Gastroesophageal sphincter (tissue), 4 donors: ENCODE measurements around the gene STK31. TPM values are rescaled to one million over a fixed set of nuclear protein-coding genes. Genes with fewer than 3 reads are reported as not detected.

Experiments
- ATAC-seq: fragments of 150-250 bp; one replicate; pipeline ENCODE4 v1.9.1; 2016; ENCODE audit warnings: mild to moderate bottlenecking, moderate library complexity
- H3K27ac ChIP-seq, 4 donors: fragments of 200-600 bp; sonication (generic) in 3 of 4; 1 replicate in 3 of 4; 2 replicates in 1 of 4; pipeline ENCODE4 v1.5.1; 2016 to 2019
- H3K27me3 ChIP-seq: fragments of 200-600 bp; sonication (generic); one replicate; pipeline ENCODE4 v1.5.1; 2019
- H3K36me3 ChIP-seq, 2 donors: fragments of 200-600 bp; sonication (generic); one replicate each; pipeline ENCODE4 v1.5.1; 2019; ENCODE audit warnings: control low read depth in 1 of 2
- H3K4me1 ChIP-seq, 3 donors: fragments of 200-600 bp; sonication (generic); 1 replicate in 2 of 3; 2 replicates in 1 of 3; pipeline ENCODE4 v1.5.1; 2016 to 2019; ENCODE audit warnings: control low read depth in 2 of 3
- H3K4me3 ChIP-seq, 2 donors: fragments of 200-600 bp; sonication (generic); one replicate each; pipeline ENCODE4 v1.5.1; 2019; ENCODE audit warnings: mild to moderate bottlenecking in 1 of 2, moderate library complexity in 1 of 2
- H3K9me3 ChIP-seq, 3 donors: fragments of 200-600 bp; sonication (generic); one replicate each; pipeline ENCODE4 v1.5.1; 2017 to 2019; ENCODE audit warnings: control low read depth in 2 of 3
- EP300 ChIP-seq: sonication (generic); formaldehyde crosslinking; IDR thresholded peaks from one replicate; pipeline ENCODE4 v1.6.1; 2017; ENCODE audit warnings: antibody characterized with exemption, mild to moderate bottlenecking
- POLR2A ChIP-seq, 2 donors: fragments of 450-650 bp; IDR thresholded peaks; one replicate each; pipeline ENCODE4 v1.6.1; 2017; ENCODE audit warnings: antibody characterized with exemption in 2 of 2, mild to moderate bottlenecking in 2 of 2, moderate library complexity in 1 of 2
- POLR2AphosphoS5 ChIP-seq: sonication (generic); formaldehyde crosslinking; IDR thresholded peaks from one replicate; pipeline ENCODE4 v1.6.1; 2017; ENCODE audit warnings: antibody characterized with exemption
- WGBS, 2 donors: methylation state at CpG; one replicate each; pipeline ENCODE4 v1.1.5; 2018; ENCODE audit warnings: low coverage in 1 of 2; 5-methylcytosine and 5-hydroxymethylcytosine counted together
- total RNA-seq, 4 donors: library from RNA; depleted of rRNA; stranded (reverse); fragments of >200 nt; gene quantifications; one replicate each; pipeline ENCODE4 v1.1.0, GENCODE V29; 2016
- TF ChIP-seq, protein P1 (sequence below), 4 experiments: fragments of 200-600 bp in 2 of 4; fragments of 450-650 bp in 2 of 4; sonication (generic) in 1 of 4; IDR thresholded peaks; one replicate each; pipeline ENCODE4 v1.5.1; 2017 to 2019; ENCODE audit warnings: antibody characterized with exemption in 4 of 4, mild to moderate bottlenecking in 2 of 4, moderate library complexity in 2 of 4

STK31 gene
- total RNA-seq, 4 donors from 2014 or later = 0.31 to 0.94 (median 0.62) TPM; not detected in 1

DNA sequence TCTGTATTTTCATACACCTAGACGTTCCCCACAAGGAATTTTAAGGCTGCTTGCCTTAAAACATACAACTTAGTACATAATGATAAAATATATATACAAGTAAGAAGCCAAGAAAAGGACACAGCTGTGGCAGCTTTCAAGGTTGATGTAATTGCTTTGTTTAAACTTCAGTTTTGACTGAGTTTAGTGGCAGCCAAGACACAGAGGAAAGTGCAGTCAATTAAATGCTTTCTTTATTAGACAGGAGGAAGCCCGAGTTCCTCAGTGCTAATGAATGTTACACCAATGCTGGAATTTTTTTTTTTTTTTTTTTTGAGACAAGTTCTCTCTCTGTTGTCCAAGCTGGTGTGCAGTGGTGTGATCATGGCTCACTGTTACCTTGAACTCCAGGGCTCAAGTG, 11.2 kb upstream of the STK31 start:
- WGBS, 2 donors = 20 to 34% methylated on average over 2 of the region's 2 CpGs
- H3K4me3 ChIP-seq = no peak overlapping the region
- TF ChIP-seq POLR2AphosphoS5 (no peak), EP300 (no peak), POLR2A (IDR thresholded peaks at IDR 0.05) (no peak)
- TF ChIP-seq, protein P1, sequence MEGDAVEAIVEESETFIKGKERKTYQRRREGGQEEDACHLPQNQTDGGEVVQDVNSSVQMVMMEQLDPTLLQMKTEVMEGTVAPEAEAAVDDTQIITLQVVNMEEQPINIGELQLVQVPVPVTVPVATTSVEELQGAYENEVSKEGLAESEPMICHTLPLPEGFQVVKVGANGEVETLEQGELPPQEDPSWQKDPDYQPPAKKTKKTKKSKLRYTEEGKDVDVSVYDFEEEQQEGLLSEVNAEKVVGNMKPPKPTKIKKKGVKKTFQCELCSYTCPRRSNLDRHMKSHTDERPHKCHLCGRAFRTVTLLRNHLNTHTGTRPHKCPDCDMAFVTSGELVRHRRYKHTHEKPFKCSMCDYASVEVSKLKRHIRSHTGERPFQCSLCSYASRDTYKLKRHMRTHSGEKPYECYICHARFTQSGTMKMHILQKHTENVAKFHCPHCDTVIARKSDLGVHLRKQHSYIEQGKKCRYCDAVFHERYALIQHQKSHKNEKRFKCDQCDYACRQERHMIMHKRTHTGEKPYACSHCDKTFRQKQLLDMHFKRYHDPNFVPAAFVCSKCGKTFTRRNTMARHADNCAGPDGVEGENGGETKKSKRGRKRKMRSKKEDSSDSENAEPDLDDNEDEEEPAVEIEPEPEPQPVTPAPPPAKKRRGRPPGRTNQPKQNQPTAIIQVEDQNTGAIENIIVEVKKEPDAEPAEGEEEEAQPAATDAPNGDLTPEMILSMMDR (IDR thresholded peaks at IDR 0.05) = no peak
- no peaks in the 10 kb centered on the region for H3K9me3 ChIP-seq
- no peaks in the 10 kb centered on the region for H3K4me1 ChIP-seq
- no peak for ATAC-seq
- H3K27me3 ChIP-seq = no peaks in the 10 kb centered on the region
- H3K36me3 ChIP-seq = peaks cover 0 to 77% of the 10 kb centered on the region in 2 donors
- no peak overlapping the region for H3K27ac ChIP-seq

DNA sequence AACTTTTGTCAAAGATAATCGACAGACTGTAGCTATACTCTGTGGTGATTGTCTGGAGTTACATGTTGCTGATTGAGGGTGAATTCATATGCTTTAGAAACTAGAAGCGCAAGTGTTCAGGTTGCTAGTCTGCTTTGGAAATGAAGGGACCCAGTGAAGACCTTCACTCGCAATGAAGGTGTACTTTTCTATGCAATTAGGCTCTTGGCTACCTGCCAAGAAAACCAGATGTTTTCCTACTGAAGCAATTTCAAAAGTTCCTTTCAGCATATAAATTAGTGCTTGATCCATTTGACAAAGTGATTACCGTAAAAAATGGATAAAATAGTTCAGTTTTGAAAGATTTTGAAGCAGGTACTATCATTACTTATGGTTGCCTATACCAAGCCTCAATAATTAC, 10.0 kb upstream of the STK31 start:
- peaks cover 0 to 1% (median 0%) of the 10 kb centered on the region in 3 donors for H3K9me3 ChIP-seq
- ATAC-seq = no peak
- no peak overlapping the region for H3K4me3 ChIP-seq
- peaks cover 0 to 77% of the 10 kb centered on the region in 2 donors for H3K36me3 ChIP-seq
- 71 to 72% methylated on average over 2 to 3 of the region's 4 CpGs for WGBS, 2 donors
- H3K27ac ChIP-seq = no peak overlapping the region
- no peaks in the 10 kb centered on the region for H3K4me1 ChIP-seq
- TF ChIP-seq POLR2A (IDR thresholded peaks at IDR 0.05) (no peak), POLR2AphosphoS5 (no peak), EP300 (no peak)
- TF ChIP-seq, protein P1 (IDR thresholded peaks at IDR 0.05) = no peak
- H3K27me3 ChIP-seq = no peaks in the 10 kb centered on the region

DNA sequence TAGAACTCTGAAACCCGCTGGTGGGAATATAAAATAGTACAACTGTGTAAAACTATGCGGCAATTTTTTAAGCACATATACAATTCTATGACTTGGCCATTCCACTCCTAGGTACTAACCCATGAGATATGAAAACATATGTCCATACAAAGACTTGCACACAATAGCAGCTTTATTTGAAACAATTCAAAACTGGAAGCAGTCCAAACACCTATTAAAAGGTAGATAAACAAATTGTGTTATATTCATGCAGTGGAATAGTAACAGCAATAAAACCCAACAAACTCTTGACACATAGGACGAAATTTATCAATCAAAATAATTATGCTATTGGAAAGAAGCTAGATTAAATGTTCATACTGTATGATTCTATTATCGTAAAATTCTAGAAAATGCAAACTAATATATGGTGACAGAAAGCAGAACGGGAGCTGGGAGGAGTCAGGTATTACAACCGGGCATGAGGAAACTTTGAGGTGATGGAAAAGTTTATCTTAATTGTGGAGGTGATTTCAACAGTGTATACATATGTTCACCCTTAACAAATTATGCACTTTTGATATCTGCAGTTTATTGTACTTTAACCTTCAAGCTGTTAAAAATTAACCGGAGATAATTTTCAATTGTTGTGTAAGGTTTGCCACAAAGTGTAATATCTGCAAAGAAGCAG, 803 bp upstream of the STK31 start:
- no peak overlapping the region for H3K4me3 ChIP-seq
- no peak for ATAC-seq
- H3K4me1 ChIP-seq = no peaks in the 10 kb centered on the region
- H3K36me3 ChIP-seq = peaks cover 0 to 19% of the 10 kb centered on the region in 2 donors
- no peak overlapping the region for H3K27ac ChIP-seq
- no peak for TF ChIP-seq POLR2A (IDR thresholded peaks at IDR 0.05)
- no peak for TF ChIP-seq EP300
- TF ChIP-seq, protein P1 (IDR thresholded peaks at IDR 0.05) = no peak
- no peak for TF ChIP-seq POLR2AphosphoS5
- H3K9me3 ChIP-seq = peaks cover 0 to 5% (median 0%) of the 10 kb centered on the region in 3 donors
- 79 to 84% methylated on average over 7 of the region's 7 CpGs for WGBS, 2 donors
- H3K27me3 ChIP-seq = no peaks in the 10 kb centered on the region

DNA sequence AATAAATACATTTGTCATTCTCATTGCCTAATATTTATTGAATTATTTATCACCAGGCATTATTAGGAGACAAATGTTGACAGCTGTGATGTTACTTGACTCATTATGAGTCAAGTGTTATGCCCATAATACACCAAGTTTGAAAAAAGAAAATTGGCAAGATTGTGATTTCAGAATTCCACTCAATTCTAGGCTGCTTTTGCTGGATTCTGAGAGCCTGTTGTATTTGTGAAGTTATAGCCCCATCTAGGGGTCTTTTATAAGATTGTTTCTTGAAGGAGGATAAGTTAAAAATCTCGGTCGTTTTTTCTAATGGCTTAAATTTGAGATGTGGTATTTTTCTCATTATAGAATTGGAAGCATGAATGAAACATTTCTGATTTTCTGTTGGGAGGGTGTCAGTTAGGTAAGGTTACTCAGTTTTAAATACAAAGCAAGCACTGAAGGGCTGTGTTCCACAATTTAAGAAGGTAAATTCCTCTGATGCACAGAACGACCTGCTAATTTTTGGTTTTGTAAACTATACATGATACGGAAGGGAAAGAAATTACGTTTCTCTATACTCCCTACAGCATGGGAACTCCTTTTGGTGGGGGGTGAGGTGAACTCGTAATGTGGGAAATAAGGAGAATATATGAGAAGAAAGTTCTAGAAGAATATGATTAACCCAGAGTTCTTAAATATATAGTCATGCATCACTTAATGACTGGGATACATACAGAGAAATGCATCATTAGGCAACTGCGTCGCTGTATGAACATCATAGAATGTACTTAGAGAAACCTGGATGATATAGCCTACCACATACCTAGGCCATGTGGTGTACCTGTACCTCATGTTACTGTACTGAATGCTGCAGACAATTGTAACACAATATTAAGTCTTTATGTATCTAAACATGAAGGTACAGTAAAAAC, 2.6 kb downstream of the STK31 start:
- 22 to 40% methylated on average over 8 of the region's 8 CpGs for WGBS, 2 donors
- H3K9me3 ChIP-seq = no peaks in the 10 kb centered on the region
- no peaks in the 10 kb centered on the region for H3K4me1 ChIP-seq
- TF ChIP-seq POLR2A (IDR thresholded peaks at IDR 0.05) (no peak), EP300 (no peak), POLR2AphosphoS5 (peak; percentile 23)
- TF ChIP-seq, protein P1 (IDR thresholded peaks at IDR 0.05) = peak; percentile 46 to 67 (median 62)
- H3K4me3 ChIP-seq = no peak overlapping the region
- H3K27ac ChIP-seq = no peak overlapping the region
- ATAC-seq = peak; percentile 39
- no peaks in the 10 kb centered on the region for H3K27me3 ChIP-seq
- H3K36me3 ChIP-seq = no peaks in the 10 kb centered on the region
